ENCODE results near the gene POTEM. TPM values are rescaled to one million over a fixed set of nuclear protein-coding genes. Genes with fewer than 3 reads are reported as not detected.
"Not testable (repeated sequence)": the region's sequence is repeated elsewhere in the genome, so short reads cannot be mapped to it uniquely, and the experiment has no call there.

The POTEM gene
- total RNA-seq, 2 donors from 2014 or later: not detected

GRCh38 chr14:19006490-19006889, 39.3 kb downstream of the POTEM start:
- H3K27ac ChIP-seq (ENCODE audit: low read depth, low read length); H3K4me3 Mint-ChIP-seq; DNase-seq; H3K9me3 Mint-ChIP-seq; H3K36me3 Mint-ChIP-seq (ENCODE audit: low read depth); H3K4me3 ChIP-seq (ENCODE audit: low read length); H3K27ac Mint-ChIP-seq; H3K4me1 ChIP-seq (ENCODE audit: control insufficient read depth, insufficient read depth, low read length); H3K36me3 ChIP-seq (ENCODE audit: control insufficient read depth, insufficient read depth, low read length); H3K9ac ChIP-seq (ENCODE audit: extremely low read depth, low read length, poor library complexity, severe bottlenecking); H3K27me3 ChIP-seq (ENCODE audit: control insufficient read depth, insufficient read depth, low read length, poor library complexity, severe bottlenecking); H3K4me1 Mint-ChIP-seq; H3K9me3 ChIP-seq (ENCODE audit: control insufficient read depth, low read length); H3K27me3 Mint-ChIP-seq (ENCODE audit: insufficient read depth): not testable (repeated sequence)
- WGBS, 2 experiments (ENCODE audit: insufficient coverage in 1 of 2, insufficient read length in 1 of 2): no CpG with 5 or more reads among the region's 9 CpGs

- H3K27ac Mint-ChIP-seq; H3K4me3 ChIP-seq (ENCODE audit: low read length); H3K9me3 Mint-ChIP-seq; H3K36me3 ChIP-seq (ENCODE audit: control insufficient read depth, insufficient read depth, low read length); H3K36me3 Mint-ChIP-seq (ENCODE audit: low read depth); H3K27me3 Mint-ChIP-seq (ENCODE audit: insufficient read depth); H3K4me1 ChIP-seq (ENCODE audit: control insufficient read depth, insufficient read depth, low read length); H3K9me3 ChIP-seq (ENCODE audit: control insufficient read depth, low read length); H3K27me3 ChIP-seq (ENCODE audit: control insufficient read depth, insufficient read depth, low read length, poor library complexity, severe bottlenecking); H3K27ac ChIP-seq (ENCODE audit: low read depth, low read length); DNase-seq; H3K9ac ChIP-seq (ENCODE audit: extremely low read depth, low read length, poor library complexity, severe bottlenecking); H3K4me1 Mint-ChIP-seq; H3K4me3 Mint-ChIP-seq: not testable (repeated sequence)
- WGBS, 2 experiments (ENCODE audit: insufficient coverage in 1 of 2, insufficient read length in 1 of 2): 74% methylated on average over 1 of the region's 6 CpGs; no CpG with 5 or more reads in 1 of the 2 experiments
Measured at GRCh38 chr14:19007678-19008077, 40.4 kb downstream of the POTEM start.

GRCh38 chr14:19011029-19011428, 43.8 kb downstream of the POTEM start:
- not testable (repeated sequence) for H3K4me1 ChIP-seq (ENCODE audit: control insufficient read depth, insufficient read depth, low read length); H3K36me3 ChIP-seq (ENCODE audit: control insufficient read depth, insufficient read depth, low read length); H3K9me3 Mint-ChIP-seq; DNase-seq; H3K9ac ChIP-seq (ENCODE audit: extremely low read depth, low read length, poor library complexity, severe bottlenecking); H3K27me3 Mint-ChIP-seq (ENCODE audit: insufficient read depth); H3K4me1 Mint-ChIP-seq; H3K27me3 ChIP-seq (ENCODE audit: control insufficient read depth, insufficient read depth, low read length, poor library complexity, severe bottlenecking); H3K9me3 ChIP-seq (ENCODE audit: control insufficient read depth, low read length); H3K4me3 ChIP-seq (ENCODE audit: low read length); H3K4me3 Mint-ChIP-seq; H3K36me3 Mint-ChIP-seq (ENCODE audit: low read depth); H3K27ac ChIP-seq (ENCODE audit: low read depth, low read length); H3K27ac Mint-ChIP-seq
- 87% methylated on average over 7 of the region's 10 CpGs; no CpG with 5 or more reads in 1 of the 2 experiments for WGBS, 2 experiments (ENCODE audit: insufficient coverage in 1 of 2, insufficient read length in 1 of 2)

- not testable (repeated sequence) for H3K27me3 Mint-ChIP-seq (ENCODE audit: insufficient read depth); H3K9me3 ChIP-seq (ENCODE audit: control insufficient read depth, low read length); H3K36me3 ChIP-seq (ENCODE audit: control insufficient read depth, insufficient read depth, low read length); H3K4me3 ChIP-seq (ENCODE audit: low read length); H3K27ac ChIP-seq (ENCODE audit: low read depth, low read length); H3K4me1 ChIP-seq (ENCODE audit: control insufficient read depth, insufficient read depth, low read length); H3K9ac ChIP-seq (ENCODE audit: extremely low read depth, low read length, poor library complexity, severe bottlenecking); H3K36me3 Mint-ChIP-seq (ENCODE audit: low read depth); H3K27ac Mint-ChIP-seq; H3K27me3 ChIP-seq (ENCODE audit: control insufficient read depth, insufficient read depth, low read length, poor library complexity, severe bottlenecking); H3K9me3 Mint-ChIP-seq; H3K4me3 Mint-ChIP-seq; H3K4me1 Mint-ChIP-seq; DNase-seq
- 80% methylated on average over 1 of the region's 5 CpGs; no CpG with 5 or more reads in 1 of the 2 experiments for WGBS, 2 experiments (ENCODE audit: insufficient coverage in 1 of 2, insufficient read length in 1 of 2)
Measured at GRCh38 chr14:19011703-19012102, 44.5 kb downstream of the POTEM start.

GRCh38 chr14:19015185-19015584, 48.0 kb downstream of the POTEM start:
- H3K27ac ChIP-seq (ENCODE audit: low read depth, low read length); H3K27me3 Mint-ChIP-seq (ENCODE audit: insufficient read depth); H3K4me3 ChIP-seq (ENCODE audit: low read length); H3K9ac ChIP-seq (ENCODE audit: extremely low read depth, low read length, poor library complexity, severe bottlenecking); H3K27me3 ChIP-seq (ENCODE audit: control insufficient read depth, insufficient read depth, low read length, poor library complexity, severe bottlenecking); H3K27ac Mint-ChIP-seq; H3K9me3 ChIP-seq (ENCODE audit: control insufficient read depth, low read length); H3K4me1 ChIP-seq (ENCODE audit: control insufficient read depth, insufficient read depth, low read length); H3K4me3 Mint-ChIP-seq; H3K36me3 ChIP-seq (ENCODE audit: control insufficient read depth, insufficient read depth, low read length); DNase-seq; H3K9me3 Mint-ChIP-seq; H3K36me3 Mint-ChIP-seq (ENCODE audit: low read depth); H3K4me1 Mint-ChIP-seq: not testable (repeated sequence)
- whole genome bisulfite sequencing, 2 experiments (ENCODE audit: insufficient coverage in 1 of 2, insufficient read length in 1 of 2): no CpG with 5 or more reads among the region's 3 CpGs

GRCh38 chr14:19025080-19025589, 57.9 kb downstream of the POTEM start:
- not testable (repeated sequence) for H3K4me1 Mint-ChIP-seq; H3K36me3 ChIP-seq (ENCODE audit: control insufficient read depth, insufficient read depth, low read length); H3K9me3 ChIP-seq (ENCODE audit: control insufficient read depth, low read length); H3K4me1 ChIP-seq (ENCODE audit: control insufficient read depth, insufficient read depth, low read length); H3K27me3 ChIP-seq (ENCODE audit: control insufficient read depth, insufficient read depth, low read length, poor library complexity, severe bottlenecking); DNase-seq; H3K27me3 Mint-ChIP-seq (ENCODE audit: insufficient read depth); H3K9ac ChIP-seq (ENCODE audit: extremely low read depth, low read length, poor library complexity, severe bottlenecking); H3K36me3 Mint-ChIP-seq (ENCODE audit: low read depth); H3K9me3 Mint-ChIP-seq; H3K4me3 ChIP-seq (ENCODE audit: low read length); H3K27ac ChIP-seq (ENCODE audit: low read depth, low read length); H3K27ac Mint-ChIP-seq; H3K4me3 Mint-ChIP-seq
- WGBS, 2 experiments (ENCODE audit: insufficient coverage in 1 of 2, insufficient read length in 1 of 2): 58% methylated on average over 3 of the region's 15 CpGs; no CpG with 5 or more reads in 1 of the 2 experiments

- DNase-seq, H3K4me3 Mint-ChIP-seq: not testable (repeated sequence)
- 100% methylated on average over 7 of the region's 35 CpGs; no CpG with 5 or more reads in 1 of the 2 experiments for WGBS, 2 experiments (ENCODE audit: insufficient coverage in 1 of 2, insufficient read length in 1 of 2)
Measured at GRCh38 chr14:19026649-19027351, 59.6 kb downstream of the POTEM start.

More at GRCh38 chr14:19026649-19027351, 59.6 kb downstream of the POTEM start:
- H3K9me3 ChIP-seq (ENCODE audit: control insufficient read depth, low read length); H3K27ac ChIP-seq (ENCODE audit: low read depth, low read length); H3K9ac ChIP-seq (ENCODE audit: extremely low read depth, low read length, poor library complexity, severe bottlenecking); H3K4me1 Mint-ChIP-seq; H3K4me3 ChIP-seq (ENCODE audit: low read length); H3K9me3 Mint-ChIP-seq; H3K4me1 ChIP-seq (ENCODE audit: control insufficient read depth, insufficient read depth, low read length); H3K27me3 ChIP-seq (ENCODE audit: control insufficient read depth, insufficient read depth, low read length, poor library complexity, severe bottlenecking); H3K27me3 Mint-ChIP-seq (ENCODE audit: insufficient read depth); H3K36me3 Mint-ChIP-seq (ENCODE audit: low read depth); H3K27ac Mint-ChIP-seq; H3K36me3 ChIP-seq (ENCODE audit: control insufficient read depth, insufficient read depth, low read length): not testable (repeated sequence)
